Measurements from ENCODE around the gene SNX30.

The SNX30 gene

DNA sequence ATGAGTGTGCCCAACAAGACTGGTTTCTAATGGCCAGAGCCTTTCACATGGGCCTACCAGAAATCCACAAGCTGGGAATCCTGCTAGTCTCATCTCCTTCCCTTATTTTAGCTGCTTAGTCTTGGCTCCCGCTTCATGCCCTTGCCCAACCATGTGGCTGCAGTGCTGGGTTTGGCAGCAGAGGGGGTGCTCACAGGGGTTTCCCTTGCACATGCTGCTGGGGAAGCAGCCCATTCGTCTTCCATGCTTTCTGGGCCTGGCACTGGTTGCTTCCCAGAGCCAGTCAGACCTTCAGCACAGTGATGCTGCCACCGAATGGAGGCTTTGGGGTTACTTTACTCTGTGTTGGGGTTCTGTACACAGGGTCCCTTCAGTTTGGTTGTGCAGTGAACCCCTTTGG is 113.8 kb downstream of the SNX30 start:
- Histone ChIP-seq H3K27me3 (ENCODE audit: insufficient read depth, low read length, poor library complexity) (no peaks in the 10 kb centered on the region), H3K36me3 (ENCODE audit: insufficient read depth, low read length) (no peaks in the 10 kb centered on the region), H2AFZ (ENCODE audit: low read depth, low read length) (no peak overlapping the region), H3K4me2 (ENCODE audit: insufficient read depth, low read length) (no peak overlapping the region), H3K9ac (ENCODE audit: low read depth, low read length) (no peak overlapping the region), H3K4me3 (ENCODE audit: low read depth in 1 of 2, low read length in 2 of 2) (no peak overlapping the region), H3K27ac (ENCODE audit: low read length) (no peak overlapping the region), H3K4me1 (ENCODE audit: insufficient read depth, low read length) (no peaks in the 10 kb centered on the region), H4K20me1 (ENCODE audit: insufficient read depth, low read length) (no peaks in the 10 kb centered on the region), H3K9me3 (ENCODE audit: insufficient read depth, low read length, severe bottlenecking) (no peaks in the 10 kb centered on the region), H3K79me2 (ENCODE audit: insufficient read depth, low read length) (no peaks in the 10 kb centered on the region)
- ATAC-seq (ENCODE audit: insufficient read depth, low read depth) (no peak), DNase-seq (no peak)
- TF ChIP-seq EZH2 (IDR thresholded peaks at IDR 0.05; ENCODE audit: borderline replicate concordance, low read depth, low read length, severe bottlenecking) = no peak
- no peak for TF ChIP-seq CTCF (IDR thresholded peaks at IDR 0.05; ENCODE audit: borderline replicate concordance, extremely low read depth, low read length, poor library complexity, severe bottlenecking)

DNA sequence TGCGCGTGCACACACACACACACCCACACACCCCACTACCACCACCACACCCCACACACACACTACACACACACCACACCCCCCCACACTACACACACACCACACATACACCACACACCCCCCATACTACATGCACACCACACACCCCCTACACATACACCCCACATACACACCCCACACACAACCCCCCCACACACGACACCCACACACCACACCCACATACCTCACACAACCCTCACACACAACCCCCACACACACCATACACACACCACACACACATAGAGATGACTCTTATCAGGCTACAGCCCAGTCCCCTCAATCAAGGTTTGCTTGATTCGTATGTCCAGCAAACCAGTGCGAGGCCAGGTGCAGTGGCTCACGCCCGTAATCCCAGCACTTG is 114.4 kb downstream of the SNX30 start:
- ATAC-seq (ENCODE audit: insufficient read depth, low read depth) (no peak), DNase-seq (no peak)
- TF ChIP-seq CTCF (IDR thresholded peaks at IDR 0.05; ENCODE audit: borderline replicate concordance, extremely low read depth, low read length, poor library complexity, severe bottlenecking) = no peak
- no peak for TF ChIP-seq EZH2 (IDR thresholded peaks at IDR 0.05; ENCODE audit: borderline replicate concordance, low read depth, low read length, severe bottlenecking)
- no peak overlapping the region for H2AFZ ChIP-seq (ENCODE audit: low read depth, low read length)
- no peak overlapping the region for H3K9ac ChIP-seq (ENCODE audit: low read depth, low read length)
- H3K79me2 ChIP-seq (ENCODE audit: insufficient read depth, low read length) = no peaks in the 10 kb centered on the region
- no peaks in the 10 kb centered on the region for H3K36me3 ChIP-seq (ENCODE audit: insufficient read depth, low read length)
- H3K4me1 ChIP-seq (ENCODE audit: insufficient read depth, low read length) = no peaks in the 10 kb centered on the region
- H3K4me2 ChIP-seq (ENCODE audit: insufficient read depth, low read length) = no peak overlapping the region
- H3K4me3 ChIP-seq (ENCODE audit: low read depth in 1 of 2, low read length in 2 of 2) = no peak overlapping the region
- H3K27me3 ChIP-seq (ENCODE audit: insufficient read depth, low read length, poor library complexity) = no peaks in the 10 kb centered on the region
- no peaks in the 10 kb centered on the region for H4K20me1 ChIP-seq (ENCODE audit: insufficient read depth, low read length)
- no peaks in the 10 kb centered on the region for H3K9me3 ChIP-seq (ENCODE audit: insufficient read depth, low read length, severe bottlenecking)
- H3K27ac ChIP-seq (ENCODE audit: low read length) = no peak overlapping the region

GRCh38 chr9:112866662-112867274 is 116.2 kb downstream of the SNX30 start:
- ATAC-seq (ENCODE audit: insufficient read depth, low read depth) (no peak), DNase-seq (no peak)
- H2AFZ ChIP-seq (ENCODE audit: low read depth, low read length) = no peak overlapping the region
- no peaks in the 10 kb centered on the region for H3K27me3 ChIP-seq (ENCODE audit: insufficient read depth, low read length, poor library complexity)
- no peak overlapping the region for H3K4me2 ChIP-seq (ENCODE audit: insufficient read depth, low read length)
- no peak overlapping the region for H3K27ac ChIP-seq (ENCODE audit: low read length)
- no peaks in the 10 kb centered on the region for H3K4me1 ChIP-seq (ENCODE audit: insufficient read depth, low read length)
- H3K79me2 ChIP-seq (ENCODE audit: insufficient read depth, low read length) = no peaks in the 10 kb centered on the region
- no peaks in the 10 kb centered on the region for H4K20me1 ChIP-seq (ENCODE audit: insufficient read depth, low read length)
- no peak overlapping the region for H3K9ac ChIP-seq (ENCODE audit: low read depth, low read length)
- no peaks in the 10 kb centered on the region for H3K36me3 ChIP-seq (ENCODE audit: insufficient read depth, low read length)
- no peaks in the 10 kb centered on the region for H3K9me3 ChIP-seq (ENCODE audit: insufficient read depth, low read length, severe bottlenecking)
- TF ChIP-seq EZH2 (IDR thresholded peaks at IDR 0.05; ENCODE audit: borderline replicate concordance, low read depth, low read length, severe bottlenecking) = no peak
- TF ChIP-seq CTCF (IDR thresholded peaks at IDR 0.05; ENCODE audit: borderline replicate concordance, extremely low read depth, low read length, poor library complexity, severe bottlenecking) = no peak
- no peak overlapping the region for H3K4me3 ChIP-seq (ENCODE audit: low read depth in 1 of 2, low read length in 2 of 2)
